Liver (tissue), 9 donors: ENCODE measurements around the gene MAST2. TPM values are rescaled to one million over a fixed set of nuclear protein-coding genes. Genes with fewer than 3 reads are reported as not detected.

Experiments
- DNase-seq: peaks from one replicate; pipeline ENCODE4 v3.0.0-alpha.2; 2017; ENCODE audit warnings: low spot score
- H3K27ac ChIP-seq, 2 donors: one replicate each; pipeline ENCODE4 v1.7.0; 2013; ENCODE audit warnings: inconsistent platforms in 2 of 2, low read length in 2 of 2, control low read depth in 1 of 2, low read depth in 1 of 2, mild to moderate bottlenecking in 1 of 2
- H3K27me3 ChIP-seq, 4 donors: one replicate each; pipeline versions ENCODE4 v1.6.1 to v1.7.0; 2013; ENCODE audit warnings: low read length in 3 of 4, inconsistent platforms in 1 of 4, mild to moderate bottlenecking in 1 of 4, moderate library complexity in 1 of 4; ENCODE audit not compliant: control insufficient read depth in 4 of 4, insufficient read depth in 4 of 4
- H3K36me3 ChIP-seq, 4 donors: one replicate each; pipeline versions ENCODE4 v1.6.1 to v1.7.0; 2013; ENCODE audit warnings: low read length in 3 of 4, mild to moderate bottlenecking in 3 of 4, low read depth in 1 of 4, moderate library complexity in 1 of 4; ENCODE audit not compliant: control insufficient read depth in 4 of 4, insufficient read depth in 3 of 4
- H3K4me1 ChIP-seq, 4 donors: one replicate each; pipeline versions ENCODE4 v1.6.1 to v1.7.0; 2013; ENCODE audit warnings: low read length in 3 of 4, mild to moderate bottlenecking in 3 of 4, moderate library complexity in 1 of 4; ENCODE audit not compliant: control insufficient read depth in 4 of 4, insufficient read depth in 4 of 4
- H3K4me3 ChIP-seq, 3 donors: one replicate each; pipeline versions ENCODE4 v1.6.1 to v1.7.0; 2013; ENCODE audit warnings: low read length in 3 of 3, control low read depth in 1 of 3, low read depth in 1 of 3, mild to moderate bottlenecking in 1 of 3
- H3K9ac ChIP-seq, 2 donors: one replicate each; pipeline ENCODE4 v1.7.0; 2013; ENCODE audit warnings: low read length in 2 of 2, mild to moderate bottlenecking in 2 of 2, moderate library complexity in 2 of 2, control low read depth in 1 of 2, low read depth in 1 of 2
- H3K9me3 ChIP-seq, 4 donors: one replicate each; pipeline versions ENCODE4 v1.6.1 to v1.7.0; 2013; ENCODE audit warnings: low read length in 3 of 4; ENCODE audit not compliant: control insufficient read depth in 4 of 4
- HNF4A ChIP-seq, 2 donors: conservative IDR thresholded peaks; 2 replicates each; pipeline ENCODE4 v1.6.1; 2016; ENCODE audit warnings: antibody characterized with exemption in 2 of 2, mild to moderate bottlenecking in 2 of 2
- HNF4G ChIP-seq: IDR thresholded peaks from 2 replicates; pipeline ENCODE4 v1.6.1; 2016; ENCODE audit warnings: antibody characterized with exemption
- JUND ChIP-seq, 2 donors: IDR thresholded peaks; 2 replicates each; pipeline ENCODE4 v1.6.1; 2016; ENCODE audit warnings: antibody characterized with exemption in 2 of 2
- RAD21 ChIP-seq, 2 donors: IDR thresholded peaks; 2 replicates each; pipeline ENCODE4 v1.6.1; 2016; ENCODE audit warnings: antibody characterized with exemption in 2 of 2, mild to moderate bottlenecking in 2 of 2
- SP1 ChIP-seq: IDR thresholded peaks from 2 replicates; pipeline ENCODE4 v1.6.1; 2018; ENCODE audit warnings: antibody characterized with exemption, mild to moderate bottlenecking
- TAF1 ChIP-seq: conservative IDR thresholded peaks from 2 replicates; pipeline ENCODE4 v1.6.1; 2016; ENCODE audit warnings: antibody characterized with exemption, mild to moderate bottlenecking
- WGBS: extraction: QIAGEN DNeasy Blood & Tissue Kit; methylation state at CpG from one replicate; pipeline ENCODE4 v1.1.7; 2013; 5-methylcytosine and 5-hydroxymethylcytosine counted together
- polyA plus RNA-seq, 2 donors: library from polyadenylated mRNA; stranded (reverse) in 1 of 2; unstranded in 1 of 2; fragments of 200-250 nt in 1 of 2; fragments of >200 nt in 1 of 2; fragmentation: Nextera tagmentation in 1 of 2; extraction: Ambion mirVana in 1 of 2; gene quantifications; one replicate each; pipeline versions ENCODE4 v1.2.1 to v1.2.3, GENCODE V29; 2013 to 2015
- total RNA-seq, 2 donors: library from RNA; depleted of rRNA; stranded (reverse); fragments of >200 nt; gene quantifications; one replicate each; pipeline ENCODE4 v1.2.3, GENCODE V29; 2014
- TF ChIP-seq, protein P1 (sequence below): IDR thresholded peaks from 2 replicates; pipeline ENCODE4 v1.6.1; 2016; ENCODE audit warnings: antibody characterized with exemption
- TF ChIP-seq, protein P2 (sequence below): fragments of 150-350 bp; IDR thresholded peaks from 2 replicates; pipeline ENCODE4 v1.5.1; 2017; ENCODE audit warnings: improper control_type of control experiment, low read depth, low read length; ENCODE audit not compliant: missing input control
- TF ChIP-seq, protein P3 (sequence below): IDR thresholded peaks from 2 replicates; pipeline ENCODE4 v1.6.1; 2016; ENCODE audit warnings: antibody characterized with exemption
- TF ChIP-seq, protein P4 (sequence below): IDR thresholded peaks from 2 replicates; pipeline ENCODE4 v1.6.1; 2016; ENCODE audit warnings: antibody characterized with exemption
- TF ChIP-seq, protein P5 (sequence below): IDR thresholded peaks from 2 replicates; pipeline ENCODE4 v1.6.1; 2016; ENCODE audit warnings: antibody characterized with exemption, mild to moderate bottlenecking
- donor health status: healthy.
- donor health status: healthy.
- donor health status: healthy.
- donor health status: healthy.
- donor health status: healthy.

MAST2 gene
- total and polyA plus RNA-seq, 4 donors, result 4.8 to 9.6 (median 5.7) TPM

DNA sequence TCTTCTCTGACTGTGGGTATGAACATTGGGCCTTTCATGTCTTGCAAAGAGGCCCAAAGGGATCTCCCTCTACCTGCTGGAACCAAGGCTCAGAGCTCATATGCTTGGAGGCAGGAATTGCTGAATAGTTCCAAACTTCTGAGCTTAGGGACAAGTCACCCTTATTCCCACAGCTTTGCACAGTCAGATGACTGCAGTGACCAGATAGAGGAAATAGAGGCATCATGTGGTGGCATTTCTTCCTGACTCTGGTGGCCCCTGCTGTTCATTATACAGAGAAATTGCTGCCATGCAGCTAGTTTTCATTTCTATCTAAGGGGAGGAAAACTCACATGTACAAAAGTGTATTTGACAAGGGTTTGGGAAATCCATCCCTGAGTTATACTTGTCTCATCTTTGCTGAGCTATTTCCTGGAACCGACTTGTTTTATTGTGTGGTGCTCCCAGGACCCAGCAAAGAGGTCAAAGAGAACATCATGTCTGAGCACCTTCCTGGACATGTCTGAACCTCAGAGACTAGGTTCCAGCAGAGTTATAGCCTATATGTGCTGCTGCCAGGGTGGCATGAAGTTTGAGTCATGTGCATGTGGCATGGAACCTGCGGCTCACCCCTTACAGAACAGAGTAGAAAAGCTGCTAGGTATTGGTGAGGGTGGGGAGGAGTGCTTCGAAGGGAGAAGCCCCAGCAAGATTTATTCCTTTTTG, 197.8 kb downstream of the MAST2 start:
- H3K9me3 ChIP-seq, result no peaks in the 10 kb centered on the region
- no peak overlapping the region for H3K27ac ChIP-seq
- no peak overlapping the region for H3K4me3 ChIP-seq
- peaks cover 0 to 17% (median 16%) of the 10 kb centered on the region in 4 donors for H3K4me1 ChIP-seq
- no peak for TF ChIP-seq HNF4A (conservative IDR thresholded peaks at IDR 0.05)
- TF ChIP-seq, protein P1, sequence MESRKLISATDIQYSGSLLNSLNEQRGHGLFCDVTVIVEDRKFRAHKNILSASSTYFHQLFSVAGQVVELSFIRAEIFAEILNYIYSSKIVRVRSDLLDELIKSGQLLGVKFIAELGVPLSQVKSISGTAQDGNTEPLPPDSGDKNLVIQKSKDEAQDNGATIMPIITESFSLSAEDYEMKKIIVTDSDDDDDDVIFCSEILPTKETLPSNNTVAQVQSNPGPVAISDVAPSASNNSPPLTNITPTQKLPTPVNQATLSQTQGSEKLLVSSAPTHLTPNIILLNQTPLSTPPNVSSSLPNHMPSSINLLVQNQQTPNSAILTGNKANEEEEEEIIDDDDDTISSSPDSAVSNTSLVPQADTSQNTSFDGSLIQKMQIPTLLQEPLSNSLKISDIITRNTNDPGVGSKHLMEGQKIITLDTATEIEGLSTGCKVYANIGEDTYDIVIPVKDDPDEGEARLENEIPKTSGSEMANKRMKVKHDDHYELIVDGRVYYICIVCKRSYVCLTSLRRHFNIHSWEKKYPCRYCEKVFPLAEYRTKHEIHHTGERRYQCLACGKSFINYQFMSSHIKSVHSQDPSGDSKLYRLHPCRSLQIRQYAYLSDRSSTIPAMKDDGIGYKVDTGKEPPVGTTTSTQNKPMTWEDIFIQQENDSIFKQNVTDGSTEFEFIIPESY, result no peak
- TF ChIP-seq RAD21 (IDR thresholded peaks at IDR 0.05), result peak in 1 of 2 donors; percentile 14
- no peak for TF ChIP-seq SP1
- no peak for TF ChIP-seq HNF4G
- TF ChIP-seq, protein P2, sequence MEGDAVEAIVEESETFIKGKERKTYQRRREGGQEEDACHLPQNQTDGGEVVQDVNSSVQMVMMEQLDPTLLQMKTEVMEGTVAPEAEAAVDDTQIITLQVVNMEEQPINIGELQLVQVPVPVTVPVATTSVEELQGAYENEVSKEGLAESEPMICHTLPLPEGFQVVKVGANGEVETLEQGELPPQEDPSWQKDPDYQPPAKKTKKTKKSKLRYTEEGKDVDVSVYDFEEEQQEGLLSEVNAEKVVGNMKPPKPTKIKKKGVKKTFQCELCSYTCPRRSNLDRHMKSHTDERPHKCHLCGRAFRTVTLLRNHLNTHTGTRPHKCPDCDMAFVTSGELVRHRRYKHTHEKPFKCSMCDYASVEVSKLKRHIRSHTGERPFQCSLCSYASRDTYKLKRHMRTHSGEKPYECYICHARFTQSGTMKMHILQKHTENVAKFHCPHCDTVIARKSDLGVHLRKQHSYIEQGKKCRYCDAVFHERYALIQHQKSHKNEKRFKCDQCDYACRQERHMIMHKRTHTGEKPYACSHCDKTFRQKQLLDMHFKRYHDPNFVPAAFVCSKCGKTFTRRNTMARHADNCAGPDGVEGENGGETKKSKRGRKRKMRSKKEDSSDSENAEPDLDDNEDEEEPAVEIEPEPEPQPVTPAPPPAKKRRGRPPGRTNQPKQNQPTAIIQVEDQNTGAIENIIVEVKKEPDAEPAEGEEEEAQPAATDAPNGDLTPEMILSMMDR, result no peak
- TF ChIP-seq TAF1, result no peak
- no peak for TF ChIP-seq JUND (IDR thresholded peaks at IDR 0.05)
- DNase-seq, result no peak
- H3K9ac ChIP-seq, result no peak overlapping the region
- H3K36me3 ChIP-seq, result peaks cover 0 to 2% (median 0%) of the 10 kb centered on the region in 4 donors
- no peaks in the 10 kb centered on the region for H3K27me3 ChIP-seq
- 89% methylated on average over 3 of the region's 3 CpGs for WGBS

DNA sequence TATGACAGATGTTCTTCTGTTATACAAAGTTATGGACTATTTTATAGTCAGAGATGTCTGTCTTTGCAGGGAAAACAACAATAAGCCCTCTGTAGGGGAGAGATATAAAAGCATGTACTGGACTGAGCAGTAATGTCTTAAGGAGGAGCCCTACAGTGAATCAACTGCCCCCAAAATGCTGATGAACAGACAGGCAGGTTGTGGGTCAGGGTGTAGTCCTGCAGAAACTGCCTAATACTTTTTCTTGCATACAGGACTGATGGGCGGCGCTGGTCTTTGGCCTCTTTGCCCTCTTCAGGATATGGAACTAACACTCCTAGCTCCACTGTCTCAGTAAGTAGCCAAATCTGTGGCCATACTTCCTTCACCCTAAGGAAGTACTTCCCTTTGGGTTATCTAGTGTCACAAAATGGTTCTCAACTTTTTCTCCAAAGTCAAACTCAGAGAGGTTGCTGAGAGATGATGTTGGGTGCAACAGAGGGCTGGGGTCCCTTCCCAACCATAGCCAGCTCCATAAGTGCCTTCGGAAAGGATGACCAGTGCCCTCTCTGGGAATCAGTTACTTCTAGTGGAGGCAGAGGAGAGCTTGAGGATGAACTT, 199.2 kb downstream of the MAST2 start:
- Histone ChIP-seq H3K27me3 (no peaks in the 10 kb centered on the region), H3K4me3 (no peak overlapping the region), H3K9me3 (no peaks in the 10 kb centered on the region), H3K4me1 (peaks cover 0 to 17% (median 16%) of the 10 kb centered on the region in 4 donors), H3K27ac (no peak overlapping the region), H3K36me3 (peaks cover 0 to 6% (median 4%) of the 10 kb centered on the region in 4 donors), H3K9ac (no peak overlapping the region)
- WGBS, result 91% methylated on average over 3 of the region's 3 CpGs
- DNase-seq, result no peak
- TF ChIP-seq, protein P3, sequence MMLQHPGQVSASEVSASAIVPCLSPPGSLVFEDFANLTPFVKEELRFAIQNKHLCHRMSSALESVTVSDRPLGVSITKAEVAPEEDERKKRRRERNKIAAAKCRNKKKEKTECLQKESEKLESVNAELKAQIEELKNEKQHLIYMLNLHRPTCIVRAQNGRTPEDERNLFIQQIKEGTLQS, result no peak
- TF ChIP-seq, protein P4, sequence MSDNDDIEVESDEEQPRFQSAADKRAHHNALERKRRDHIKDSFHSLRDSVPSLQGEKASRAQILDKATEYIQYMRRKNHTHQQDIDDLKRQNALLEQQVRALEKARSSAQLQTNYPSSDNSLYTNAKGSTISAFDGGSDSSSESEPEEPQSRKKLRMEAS, result no peak
- TF ChIP-seq JUND (IDR thresholded peaks at IDR 0.05) (no peak), HNF4A (conservative IDR thresholded peaks at IDR 0.05) (no peak)
- TF ChIP-seq, protein P5, sequence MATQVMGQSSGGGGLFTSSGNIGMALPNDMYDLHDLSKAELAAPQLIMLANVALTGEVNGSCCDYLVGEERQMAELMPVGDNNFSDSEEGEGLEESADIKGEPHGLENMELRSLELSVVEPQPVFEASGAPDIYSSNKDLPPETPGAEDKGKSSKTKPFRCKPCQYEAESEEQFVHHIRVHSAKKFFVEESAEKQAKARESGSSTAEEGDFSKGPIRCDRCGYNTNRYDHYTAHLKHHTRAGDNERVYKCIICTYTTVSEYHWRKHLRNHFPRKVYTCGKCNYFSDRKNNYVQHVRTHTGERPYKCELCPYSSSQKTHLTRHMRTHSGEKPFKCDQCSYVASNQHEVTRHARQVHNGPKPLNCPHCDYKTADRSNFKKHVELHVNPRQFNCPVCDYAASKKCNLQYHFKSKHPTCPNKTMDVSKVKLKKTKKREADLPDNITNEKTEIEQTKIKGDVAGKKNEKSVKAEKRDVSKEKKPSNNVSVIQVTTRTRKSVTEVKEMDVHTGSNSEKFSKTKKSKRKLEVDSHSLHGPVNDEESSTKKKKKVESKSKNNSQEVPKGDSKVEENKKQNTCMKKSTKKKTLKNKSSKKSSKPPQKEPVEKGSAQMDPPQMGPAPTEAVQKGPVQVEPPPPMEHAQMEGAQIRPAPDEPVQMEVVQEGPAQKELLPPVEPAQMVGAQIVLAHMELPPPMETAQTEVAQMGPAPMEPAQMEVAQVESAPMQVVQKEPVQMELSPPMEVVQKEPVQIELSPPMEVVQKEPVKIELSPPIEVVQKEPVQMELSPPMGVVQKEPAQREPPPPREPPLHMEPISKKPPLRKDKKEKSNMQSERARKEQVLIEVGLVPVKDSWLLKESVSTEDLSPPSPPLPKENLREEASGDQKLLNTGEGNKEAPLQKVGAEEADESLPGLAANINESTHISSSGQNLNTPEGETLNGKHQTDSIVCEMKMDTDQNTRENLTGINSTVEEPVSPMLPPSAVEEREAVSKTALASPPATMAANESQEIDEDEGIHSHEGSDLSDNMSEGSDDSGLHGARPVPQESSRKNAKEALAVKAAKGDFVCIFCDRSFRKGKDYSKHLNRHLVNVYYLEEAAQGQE, result no peak
